ENCODE data around the gene KLHL29. TPM values are rescaled to one million over a fixed set of nuclear protein-coding genes. Genes with fewer than 3 reads are reported as not detected.

KLHL29 gene
- total and polyA plus RNA-seq, 2 donors (not counting 1 experiment from before 2014, with no cell fraction given) = 1.3 to 3.4 TPM

- H3K4me1 ChIP-seq (ENCODE audit: control insufficient read depth in 2 of 2, insufficient read depth in 2 of 2, low read length in 2 of 2) = no peaks in the 10 kb centered on the region
- no peaks in the 10 kb centered on the region for H3K36me3 ChIP-seq (replicated peaks in 1 of 2; ENCODE audit: control extremely low read depth in 1 of 2, control insufficient read depth in 1 of 2, extremely low read depth in 1 of 2, insufficient read depth in 2 of 2, low read length in 1 of 2)
- intact Hi-C loops (cut with micrococcal nuclease) = no loop called here
- Mint-ChIP-seq H3K27me3 (no peaks in the 10 kb centered on the region), H3K27ac (no peak overlapping the region), H3K4me3 (no peak overlapping the region), H3K9me3 (ENCODE audit: insufficient read depth) (no peaks in the 10 kb centered on the region), H3K4me1 (no peaks in the 10 kb centered on the region)
- no peak overlapping the region for H3K27ac ChIP-seq (ENCODE audit: low read length in 2 of 2)
- H3K9ac ChIP-seq (ENCODE audit: low read length) = no peak overlapping the region
- H3K4me3 ChIP-seq (ENCODE audit: control extremely low read depth in 1 of 5, extremely low read depth in 1 of 5, insufficient read depth in 1 of 5, low read depth in 2 of 5, low read length in 4 of 5) = no peak overlapping the region
- no peak overlapping the region for H2AFZ ChIP-seq (ENCODE audit: insufficient read depth, low read depth, low read length, poor library complexity, severe bottlenecking)
- no peak for DNase-seq
- WGBS (ENCODE audit: insufficient coverage) = 95% methylated on average over 13 of the region's 13 CpGs
- no peaks in the 10 kb centered on the region for H3K27me3 ChIP-seq (replicated peaks in 1 of 4; ENCODE audit: control extremely low read depth in 1 of 4, control insufficient read depth in 3 of 4, insufficient read depth in 4 of 4, low read length in 3 of 4)
- no peaks in the 10 kb centered on the region for H4K20me1 ChIP-seq (ENCODE audit: control insufficient read depth, insufficient read depth, low read length, poor library complexity, severe bottlenecking)
- ChIA-PET CTCF (no interaction called here), POLR2A (no interaction called here)
- H3K9me3 ChIP-seq (ENCODE audit: control extremely low read depth in 1 of 3, control insufficient read depth in 2 of 3, insufficient read depth in 1 of 3, low read length in 2 of 3) = no peaks in the 10 kb centered on the region
- H3K4me2 ChIP-seq (replicated peaks; ENCODE audit: low read depth, low read length, poor library complexity, severe bottlenecking) = no peak overlapping the region
- TF ChIP-seq CTCF (IDR thresholded peaks at IDR 0.05) (no peak), EZH2 (IDR thresholded peaks at IDR 0.05; ENCODE audit: borderline replicate concordance, insufficient read depth, low read depth, low read length, poor library complexity, severe bottlenecking) (no peak)
- no peak for ATAC-seq (ENCODE audit: low read depth)
- H3K79me2 ChIP-seq (ENCODE audit: control insufficient read depth, insufficient read depth, low read length) = no peaks in the 10 kb centered on the region
Measured at GRCh38 chr2:23546913-23547312, 161.9 kb downstream of the KLHL29 start.

GRCh38 chr2:23547725-23548124 lies 162.7 kb downstream of the KLHL29 start:
- Histone ChIP-seq H3K4me2 (replicated peaks; ENCODE audit: low read depth, low read length, poor library complexity, severe bottlenecking) (no peak overlapping the region), H4K20me1 (ENCODE audit: control insufficient read depth, insufficient read depth, low read length, poor library complexity, severe bottlenecking) (no peaks in the 10 kb centered on the region), H2AFZ (ENCODE audit: insufficient read depth, low read depth, low read length, poor library complexity, severe bottlenecking) (no peak overlapping the region), H3K9ac (ENCODE audit: low read length) (no peak overlapping the region), H3K4me3 (ENCODE audit: control extremely low read depth in 1 of 5, extremely low read depth in 1 of 5, insufficient read depth in 1 of 5, low read depth in 2 of 5, low read length in 4 of 5) (no peak overlapping the region), H3K27me3 (replicated peaks in 1 of 4; ENCODE audit: control extremely low read depth in 1 of 4, control insufficient read depth in 3 of 4, insufficient read depth in 4 of 4, low read length in 3 of 4) (no peaks in the 10 kb centered on the region), H3K27ac (ENCODE audit: low read length in 2 of 2) (no peak overlapping the region), H3K4me1 (ENCODE audit: control insufficient read depth in 2 of 2, insufficient read depth in 2 of 2, low read length in 2 of 2) (no peaks in the 10 kb centered on the region), H3K36me3 (replicated peaks in 1 of 2; ENCODE audit: control extremely low read depth in 1 of 2, control insufficient read depth in 1 of 2, extremely low read depth in 1 of 2, insufficient read depth in 2 of 2, low read length in 1 of 2) (no peaks in the 10 kb centered on the region), H3K79me2 (ENCODE audit: control insufficient read depth, insufficient read depth, low read length) (no peaks in the 10 kb centered on the region), H3K9me3 (ENCODE audit: control extremely low read depth in 1 of 3, control insufficient read depth in 2 of 3, insufficient read depth in 1 of 3, low read length in 2 of 3) (no peaks in the 10 kb centered on the region)
- no peaks in the 10 kb centered on the region for H3K27me3 Mint-ChIP-seq
- no peaks in the 10 kb centered on the region for H3K4me1 Mint-ChIP-seq
- WGBS (ENCODE audit: insufficient coverage) = 67% methylated on average over 3 of the region's 6 CpGs
- CTCF ChIA-PET = no interaction called here
- H3K27ac Mint-ChIP-seq = no peak overlapping the region
- ATAC-seq (ENCODE audit: low read depth) = no peak
- POLR2A ChIA-PET = no interaction called here
- no peak for TF ChIP-seq EZH2 (IDR thresholded peaks at IDR 0.05; ENCODE audit: borderline replicate concordance, insufficient read depth, low read depth, low read length, poor library complexity, severe bottlenecking)
- no peak for TF ChIP-seq CTCF (IDR thresholded peaks at IDR 0.05)
- intact Hi-C loops (cut with micrococcal nuclease) = no loop called here
- no peak for DNase-seq
- H3K9me3 Mint-ChIP-seq (ENCODE audit: insufficient read depth) = no peaks in the 10 kb centered on the region
- no peak overlapping the region for H3K4me3 Mint-ChIP-seq

Data from B cell (primary cell).